Neuronal stem cell (in vitro differentiated cells): ENCODE data around the gene MYO15A.
"Not testable (repeated sequence)": the region's sequence is repeated elsewhere in the genome, so short reads cannot be mapped to it uniquely, and the experiment has no call there.

Source experiments
- DNase-seq: peaks from one replicate; pipeline ENCODE4 v3.0.0-alpha.2; 2013; ENCODE audit warnings: low spot score
- H2AFZ ChIP-seq: one replicate; pipeline ENCODE4 v1.6.1; 2013; ENCODE audit warnings: mild to moderate bottlenecking, low read length, inconsistent platforms
- H2AK5ac ChIP-seq: 2 replicates; pipeline ENCODE4 v1.6.1; 2013; ENCODE audit warnings: low read depth, mild to moderate bottlenecking, inconsistent platforms, low read length, moderate library complexity, mixed read lengths
- H2BK120ac ChIP-seq: 2 replicates; pipeline ENCODE4 v1.6.1; 2013; ENCODE audit warnings: low read depth, mild to moderate bottlenecking, inconsistent platforms, low read length, moderate library complexity, mixed read lengths
- H2BK12ac ChIP-seq: one replicate; pipeline ENCODE4 v1.6.1; 2013; ENCODE audit warnings: low read length, inconsistent platforms
- H2BK15ac ChIP-seq: 2 replicates; pipeline ENCODE4 v1.6.1; 2013; ENCODE audit warnings: mild to moderate bottlenecking, low read length, inconsistent platforms, mixed read lengths
- H2BK5ac ChIP-seq: one replicate; pipeline ENCODE4 v1.6.1; 2013; ENCODE audit warnings: inconsistent platforms, mild to moderate bottlenecking, low read length, moderate library complexity
- H3K14ac ChIP-seq: one replicate; pipeline ENCODE4 v1.6.1; 2013; ENCODE audit warnings: low read length, inconsistent platforms
- H3K18ac ChIP-seq: 2 replicates; pipeline ENCODE4 v1.6.1; 2013; ENCODE audit warnings: low read length, inconsistent platforms
- H3K23ac ChIP-seq: 2 replicates; pipeline ENCODE4 v1.6.1; 2013; ENCODE audit warnings: low read depth, mild to moderate bottlenecking, mixed read lengths, low read length, inconsistent platforms; ENCODE audit not compliant: poor library complexity
- H3K27ac ChIP-seq: replicated peaks from 3 replicates; pipeline ENCODE4 v1.5.1; 2013; ENCODE audit warnings: low read length, inconsistent platforms
- H3K27me3 ChIP-seq, 3 experiments: 2 replicates each; pipeline ENCODE4 v1.6.1; 2013; ENCODE audit warnings: low read length in 3 of 3, mild to moderate bottlenecking in 2 of 3, inconsistent platforms in 1 of 3, low read depth in 1 of 3, mixed read lengths in 1 of 3, moderate library complexity in 1 of 3; ENCODE audit not compliant: control insufficient read depth in 3 of 3, insufficient read depth in 3 of 3
- H3K36me3 ChIP-seq, 2 donors: replicated peaks in 1 of 2; 2 replicates each; pipeline ENCODE4 v1.6.1; 2013; ENCODE audit warnings: low read length in 2 of 2; ENCODE audit not compliant: control insufficient read depth in 2 of 2, insufficient read depth in 2 of 2
- H3K4ac ChIP-seq: 2 replicates; pipeline ENCODE4 v1.6.1; 2013; ENCODE audit warnings: inconsistent platforms, mild to moderate bottlenecking, low read length, moderate library complexity
- H3K4me1 ChIP-seq, 2 donors: 1 replicate in 1 of 2; 2 replicates in 1 of 2; pipeline ENCODE4 v1.6.1; 2013; ENCODE audit warnings: low read length in 2 of 2, low read depth in 1 of 2; ENCODE audit not compliant: control insufficient read depth in 2 of 2, insufficient read depth in 1 of 2
- H3K4me2 ChIP-seq: one replicate; pipeline ENCODE4 v1.6.1; 2013; ENCODE audit warnings: mild to moderate bottlenecking, low read length, inconsistent platforms; ENCODE audit not compliant: insufficient read depth, poor library complexity, severe bottlenecking
- H3K4me3 ChIP-seq, 2 donors: 2 replicates each; pipeline ENCODE4 v1.5.1; 2013; ENCODE audit warnings: low read length in 2 of 2, mild to moderate bottlenecking in 2 of 2, inconsistent platforms in 1 of 2, moderate library complexity in 1 of 2
- H3K79me1 ChIP-seq: one replicate; pipeline ENCODE4 v1.6.1; 2013; ENCODE audit warnings: low read depth, mild to moderate bottlenecking, inconsistent platforms, low read length, moderate library complexity
- H3K9ac ChIP-seq: one replicate; pipeline ENCODE4 v1.6.1; 2013; ENCODE audit warnings: mild to moderate bottlenecking, low read depth, low read length, inconsistent platforms; ENCODE audit not compliant: poor library complexity
- H3K9me3 ChIP-seq, 2 donors: replicated peaks in 1 of 2; 2 replicates each; pipeline versions ENCODE3 to v1.6.1; 2013; ENCODE audit warnings: low read length in 2 of 2, mild to moderate bottlenecking in 2 of 2, inconsistent platforms in 1 of 2, low read depth in 1 of 2, mixed read lengths in 1 of 2, moderate library complexity in 1 of 2; ENCODE audit not compliant: control insufficient read depth in 2 of 2, insufficient read depth in 1 of 2
- H4K8ac ChIP-seq: one replicate; pipeline ENCODE4 v1.6.1; 2013; ENCODE audit warnings: low read depth, mild to moderate bottlenecking, inconsistent platforms, low read length, moderate library complexity
- H4K91ac ChIP-seq: one replicate; pipeline ENCODE4 v1.6.1; 2013; ENCODE audit warnings: low read length, low read depth, mild to moderate bottlenecking, inconsistent platforms; ENCODE audit not compliant: poor library complexity
- WGBS, 2 donors: extraction: QIAGEN DNeasy Blood & Tissue Kit; methylation state at CpG; one replicate each; pipeline ENCODE4 v1.1.7; 2013; ENCODE audit warnings: missing lambda C conversion rate in 2 of 2, mixed read lengths in 1 of 2; ENCODE audit not compliant: insufficient read length in 2 of 2, insufficient replicate concordance in 1 of 2; ENCODE audit errors: extremely low coverage in 2 of 2; 5-methylcytosine and 5-hydroxymethylcytosine counted together

The MYO15A gene

DNA sequence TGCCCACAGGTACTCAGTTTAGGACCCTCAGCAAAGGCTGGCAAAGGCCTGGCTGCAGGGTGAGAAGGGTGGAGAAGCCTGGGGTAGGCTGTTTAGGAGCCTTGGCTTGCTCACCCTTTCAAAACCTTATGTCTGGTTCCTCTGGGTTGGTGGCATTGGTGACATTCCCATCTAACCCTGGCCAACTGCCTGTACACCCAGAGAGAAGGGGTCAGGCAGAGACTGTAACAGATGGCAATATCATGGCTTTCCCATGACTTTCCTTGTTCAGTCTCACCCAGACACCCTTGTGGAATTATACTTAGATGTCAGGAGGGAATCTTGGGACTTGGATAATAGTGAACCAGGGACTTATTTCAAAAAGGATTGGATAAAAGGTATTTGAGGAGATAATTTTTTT, 98.4 kb downstream of the MYO15A start:
- Histone ChIP-seq H3K4ac (no peak overlapping the region), H3K27ac (no peak overlapping the region), H3K4me2 (no peak overlapping the region), H3K14ac (no peak overlapping the region), H3K18ac (no peak overlapping the region), H2BK12ac (no peak overlapping the region), H3K9ac (peak overlapping the region; percentile 32), H3K9me3 (no peaks in the 10 kb centered on the region), H4K8ac (no peak overlapping the region), H3K79me1 (peaks cover 2% of the 10 kb centered on the region), H4K91ac (no peak overlapping the region), H3K27me3 (no peaks in the 10 kb centered on the region), H2BK15ac (no peak overlapping the region), H3K36me3 (peaks cover 42 to 81% of the 10 kb centered on the region in 2 donors), H3K23ac (no peak overlapping the region), H2BK5ac (peak overlapping the region; percentile 26), H2AFZ (no peak overlapping the region), H3K4me3 (no peak overlapping the region), H3K4me1 (peaks cover 0 to 4% of the 10 kb centered on the region in 2 donors), H2BK120ac (no peak overlapping the region), H2AK5ac (no peak overlapping the region)
- no peak for DNase-seq

DNA sequence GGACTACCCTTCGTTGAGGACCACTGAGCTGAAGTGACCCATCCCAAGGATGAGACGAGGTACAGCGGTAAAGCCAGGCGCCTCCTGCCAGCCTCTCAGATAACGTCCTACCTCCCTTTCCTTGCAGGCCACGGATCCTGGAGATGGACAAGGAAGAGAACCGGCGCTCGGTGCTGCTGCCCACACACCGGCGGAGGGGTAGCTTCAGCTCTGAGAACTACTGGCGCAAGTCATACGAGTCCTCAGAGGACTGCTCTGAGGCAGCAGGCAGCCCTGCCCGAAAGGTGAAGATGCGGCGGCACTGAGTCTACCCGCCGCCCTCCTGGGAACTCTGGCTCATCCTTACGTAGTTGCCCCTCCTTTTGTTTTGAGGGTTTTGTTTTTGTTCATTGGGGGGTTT, 99.5 kb downstream of the MYO15A start:
- Histone ChIP-seq H3K9me3 (no peaks in the 10 kb centered on the region), H3K4ac (no peak overlapping the region), H2AFZ (no peak overlapping the region), H2BK120ac (no peak overlapping the region), H3K4me2 (no peak overlapping the region), H2AK5ac (no peak overlapping the region), H3K79me1 (peaks cover 2% of the 10 kb centered on the region), H3K36me3 (peaks cover 42 to 72% of the 10 kb centered on the region in 2 donors), H3K14ac (no peak overlapping the region), H3K9ac (no peak overlapping the region), H2BK15ac (no peak overlapping the region), H3K23ac (no peak overlapping the region), H2BK12ac (no peak overlapping the region), H3K4me3 (no peak overlapping the region), H4K91ac (no peak overlapping the region), H3K18ac (no peak overlapping the region), H2BK5ac (no peak overlapping the region), H4K8ac (no peak overlapping the region), H3K27me3 (no peaks in the 10 kb centered on the region), H3K4me1 (peaks cover 0 to 2% of the 10 kb centered on the region in 2 donors), H3K27ac (no peak overlapping the region)
- DNase-seq = no peak
- WGBS, 2 donors = no CpG with 5 or more reads among the region's 19 CpGs

DNA sequence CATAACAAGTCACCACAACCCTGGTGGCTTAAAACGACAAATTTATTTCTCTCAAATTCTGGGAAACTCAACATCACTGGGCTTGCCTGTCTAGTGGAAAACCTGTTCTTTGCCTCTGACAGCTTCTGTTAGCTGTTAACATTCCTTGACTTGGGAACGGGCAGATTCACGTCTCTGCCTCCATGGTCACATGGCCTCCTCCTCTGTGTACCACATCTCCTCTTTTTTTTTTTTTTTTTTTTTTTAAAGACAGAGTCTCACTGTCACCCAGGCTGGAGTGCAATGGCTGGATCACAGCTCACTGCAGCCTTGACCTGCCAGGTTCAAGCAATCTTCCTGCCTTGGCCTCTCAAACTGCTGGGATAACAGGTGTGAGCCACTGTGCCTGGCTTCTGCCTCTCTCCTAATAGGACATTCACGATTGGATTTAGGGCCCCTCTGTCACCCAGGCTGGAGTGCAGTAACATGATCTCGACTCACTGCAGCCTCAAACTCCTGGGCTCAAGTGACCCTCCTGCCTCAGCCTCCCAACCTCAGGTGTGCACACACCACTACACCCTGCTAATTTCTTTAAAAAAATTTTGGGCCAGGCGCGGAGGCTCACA, 105.2 kb downstream of the MYO15A start:
- no CpG with 5 or more reads among the region's 7 CpGs for WGBS, 2 donors
- no peak overlapping the region for H3K4ac ChIP-seq
- no peak overlapping the region for H4K8ac ChIP-seq
- no peak overlapping the region for H3K4me3 ChIP-seq
- H2BK5ac ChIP-seq = no peak overlapping the region
- H3K23ac ChIP-seq = no peak overlapping the region
- no peak overlapping the region for H2BK12ac ChIP-seq
- peaks cover 10 to 20% of the 10 kb centered on the region in 2 donors for H3K36me3 ChIP-seq
- H3K79me1 ChIP-seq = no peaks in the 10 kb centered on the region
- H3K14ac ChIP-seq = no peak overlapping the region
- no peak overlapping the region for H3K4me2 ChIP-seq
- no peaks in the 10 kb centered on the region for H3K9me3 ChIP-seq
- H3K27ac ChIP-seq = no peak overlapping the region
- H3K27me3 ChIP-seq = no peaks in the 10 kb centered on the region
- H3K18ac ChIP-seq = no peak overlapping the region
- H2BK120ac ChIP-seq = no peak overlapping the region
- H3K9ac ChIP-seq = no peak overlapping the region
- no peak overlapping the region for H2BK15ac ChIP-seq
- H4K91ac ChIP-seq = no peak overlapping the region
- no peak for DNase-seq
- H2AK5ac ChIP-seq = no peak overlapping the region
- no peak overlapping the region for H2AFZ ChIP-seq
- peaks cover 3 to 4% of the 10 kb centered on the region in 2 donors for H3K4me1 ChIP-seq

DNA sequence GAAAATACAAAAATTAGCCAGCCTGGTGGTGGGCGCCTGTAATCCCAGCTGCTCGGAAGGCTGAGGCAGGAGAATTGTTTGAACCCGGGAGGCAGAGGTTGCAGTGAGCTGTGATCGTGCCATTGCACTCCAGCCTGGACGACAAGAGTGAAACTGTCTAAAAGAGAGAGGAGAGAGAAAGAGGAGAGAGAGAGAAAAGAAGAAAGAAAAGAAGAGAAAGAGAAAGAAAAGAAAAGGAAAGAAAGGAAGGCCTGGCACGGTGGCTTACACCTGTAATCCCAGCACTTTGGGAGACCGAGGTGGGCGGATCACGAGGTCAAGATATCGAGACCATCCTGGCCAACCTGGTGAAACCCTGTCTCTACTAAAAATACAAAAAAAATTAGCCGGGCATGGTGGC, 108.3 kb downstream of the MYO15A start:
- H3K4ac ChIP-seq, H3K79me1 ChIP-seq, H3K9me3 ChIP-seq, H2BK120ac ChIP-seq, H3K4me2 ChIP-seq, H4K91ac ChIP-seq, H3K36me3 ChIP-seq, H2BK5ac ChIP-seq, H4K8ac ChIP-seq, H3K23ac ChIP-seq, H3K14ac ChIP-seq, H3K27ac ChIP-seq, DNase-seq, H3K4me1 ChIP-seq, H2BK12ac ChIP-seq, H3K4me3 ChIP-seq, H3K27me3 ChIP-seq, H3K9ac ChIP-seq, H3K18ac ChIP-seq, H2AFZ ChIP-seq, H2AK5ac ChIP-seq, H2BK15ac ChIP-seq: not testable (repeated sequence)
- WGBS, 2 donors = no CpG with 5 or more reads among the region's 11 CpGs
